Colonic mucosa (tissue), 4 donors: Measurements from ENCODE around the gene ING4. TPM values are rescaled to one million over a fixed set of nuclear protein-coding genes. Genes with fewer than 3 reads are reported as not detected.
A peak's percentile ranks its signal among the peaks of the same experiment; 100 is the strongest.

Experiments used
- DNase-seq: peaks from one replicate; pipeline ENCODE4 v3.0.0-alpha.2; 2020
- H3K27ac ChIP-seq: fragments of 200-600 bp; one replicate; pipeline ENCODE4 v1.8.0; 2021
- H3K27me3 ChIP-seq: fragments of 200-600 bp; one replicate; pipeline ENCODE4 v1.8.0; 2021
- H3K36me3 ChIP-seq: fragments of 200-600 bp; one replicate; pipeline ENCODE4 v1.8.0; 2021
- H3K4me1 ChIP-seq: fragments of 200-600 bp; one replicate; pipeline ENCODE4 v1.8.0; 2021; ENCODE audit warnings: mild to moderate bottlenecking
- H3K4me3 ChIP-seq: fragments of 200-600 bp; one replicate; pipeline ENCODE4 v1.8.0; 2021
- H3K9ac ChIP-seq, 2 donors: one replicate each; pipeline ENCODE4 v1.7.0; 2013; ENCODE audit warnings: control low read depth in 2 of 2, low read depth in 2 of 2, low read length in 2 of 2
- H3K9me3 ChIP-seq: fragments of 200-600 bp; one replicate; pipeline ENCODE4 v1.8.0; 2021
- CTCF ChIP-seq: fragments of 200-600 bp; IDR thresholded peaks from one replicate; pipeline ENCODE4 v1.8.0; 2022; ENCODE audit warnings: antibody characterized with exemption, mild to moderate bottlenecking
- intact Hi-C: fragments of 100-400 bp; cut with DNase I; formaldehyde crosslinking; loops from one replicate; pipeline ENCODE4 v1.14.1; 2022
- total RNA-seq, 2 donors: library from RNA; stranded (reverse); fragmentation: NEBNext Ultra II Directional in 1 of 2; extraction: Animal tissue kit (Norgen Biotek cat#: 25700) in 1 of 2; gene quantifications; one replicate each; pipeline ENCODE4 v1.2.1, GENCODE V29; 2021
- donor health status: healthy.
- donor health status: DM: no; HTN: no; CAD: no.
- donor health status: DM: no; HTN: no; CAD: no.

Gene ING4
- total RNA-seq, 2 donors from 2014 or later = 20.0 to 33.8 TPM

GRCh38 chr12:6676962-6677361 is 14.0 kb upstream of the ING4 start:
- Histone ChIP-seq H3K27me3 (no peaks in the 10 kb centered on the region), H3K36me3 (peaks cover 47% of the 10 kb centered on the region), H3K9ac (no peak overlapping the region), H3K9me3 (no peaks in the 10 kb centered on the region), H3K27ac (no peak overlapping the region), H3K4me3 (no peak overlapping the region), H3K4me1 (no peaks in the 10 kb centered on the region)
- no peak for TF ChIP-seq CTCF
- intact Hi-C loops = no loop called here
- DNase-seq = no peak

GRCh38 chr12:6672143-6672542 is 9.2 kb upstream of the ING4 start:
- Histone ChIP-seq H3K9me3 (no peaks in the 10 kb centered on the region), H3K4me3 (no peak overlapping the region), H3K27ac (no peak overlapping the region), H3K4me1 (no peaks in the 10 kb centered on the region), H3K9ac (no peak overlapping the region), H3K27me3 (no peaks in the 10 kb centered on the region), H3K36me3 (peaks cover 56% of the 10 kb centered on the region)
- DNase-seq = no peak
- intact Hi-C loops = no loop called here
- no peak for TF ChIP-seq CTCF

GRCh38 chr12:6667559-6668210 is 4.8 kb upstream of the ING4 start:
- peak; percentile 14 for TF ChIP-seq CTCF

GRCh38 chr12:6666211-6666610 is 3.3 kb upstream of the ING4 start:
- Histone ChIP-seq H3K36me3 (peaks cover 32% of the 10 kb centered on the region), H3K4me3 (no peak overlapping the region), H3K9ac (no peak overlapping the region), H3K27me3 (no peaks in the 10 kb centered on the region), H3K4me1 (no peaks in the 10 kb centered on the region), H3K27ac (no peak overlapping the region), H3K9me3 (no peaks in the 10 kb centered on the region)
- DNase-seq = no peak
- no peak for TF ChIP-seq CTCF
- intact Hi-C loops = no loop called here

More at GRCh38 chr12:6667559-6668210, 4.8 kb upstream of the ING4 start:
- intact Hi-C loops = no loop called here
- H3K9me3 ChIP-seq = no peaks in the 10 kb centered on the region
- H3K27ac ChIP-seq = no peak overlapping the region
- no peaks in the 10 kb centered on the region for H3K4me1 ChIP-seq
- H3K4me3 ChIP-seq = no peak overlapping the region
- no peak for DNase-seq
- no peak overlapping the region for H3K9ac ChIP-seq
- peaks cover 46% of the 10 kb centered on the region for H3K36me3 ChIP-seq
- no peaks in the 10 kb centered on the region for H3K27me3 ChIP-seq

- Histone ChIP-seq H3K27me3 (no peaks in the 10 kb centered on the region), H3K27ac (no peak overlapping the region), H3K36me3 (peaks cover 24% of the 10 kb centered on the region), H3K4me3 (no peak overlapping the region), H3K4me1 (no peaks in the 10 kb centered on the region), H3K9me3 (no peaks in the 10 kb centered on the region), H3K9ac (no peak overlapping the region)
- no peak for TF ChIP-seq CTCF
- intact Hi-C loops = loop anchor here (5.0 kb wide), 1 partner anchor 57 kb away; the partner anchor contains the start of gene COPS7A
- no peak for DNase-seq
Observed at GRCh38 chr12:6664902-6665301, 2.0 kb upstream of the ING4 start.
